H1 (cell line): Measurements from ENCODE around the gene ARHGEF4. TPM values are rescaled to one million over a fixed set of nuclear protein-coding genes. Genes with fewer than 3 reads are reported as not detected.

Source experiments
- ASH2L ChIP-seq: fragments of 200-600, 300-600 bp; sonication (generic); IDR thresholded peaks from one replicate; pipeline ENCODE4 v1.7.1; 2017; ENCODE audit warnings: low read length
- CBX5 ChIP-seq: fragments of 300-800, 300-1000 bp; sonication (generic); IDR thresholded peaks from 2 replicates; pipeline ENCODE4 v1.7.1; 2016; ENCODE audit warnings: antibody characterized with exemption, low read length, low read depth
- CBX8 ChIP-seq: fragments of 300-800, 300-1000 bp; sonication (generic); IDR thresholded peaks from 2 replicates; pipeline ENCODE4 v1.7.1; 2016; ENCODE audit warnings: low read depth, low read length, borderline replicate concordance
- CEBPB ChIP-seq: IDR thresholded peaks from 2 replicates; pipeline ENCODE4 v1.6.1; 2012; ENCODE audit warnings: low read depth, low read length
- CHD2 ChIP-seq: IDR thresholded peaks from 2 replicates; pipeline ENCODE4 v1.6.1; 2012; ENCODE audit warnings: low read length, improper control_type of control experiment
- HDAC6 ChIP-seq: IDR thresholded peaks from one replicate; pipeline ENCODE4 v1.7.1; 2012; ENCODE audit warnings: low read depth, mild to moderate bottlenecking, inconsistent platforms, low read length, moderate library complexity
- KDM1A ChIP-seq: fragments of 200-600, 300-600 bp; sonication (generic); IDR thresholded peaks from 2 replicates; pipeline ENCODE4 v1.7.1; 2016; ENCODE audit warnings: mild to moderate bottlenecking, low read length, borderline replicate concordance
- KDM5A ChIP-seq: fragments of 200-600 bp; IDR thresholded peaks from 2 replicates; pipeline ENCODE4 v1.7.1; 2012; ENCODE audit warnings: mild to moderate bottlenecking, low read length, inconsistent platforms, mixed read lengths
- MAFK ChIP-seq: IDR thresholded peaks from 2 replicates; pipeline ENCODE4 v1.6.1; 2012; ENCODE audit warnings: low read depth, mild to moderate bottlenecking, improper control_type of control experiment, low read length
- POLR2A ChIP-seq, 2 experiments: IDR thresholded peaks; 1 replicate in 1 of 2; 2 replicates in 1 of 2; pipeline ENCODE4 v1.6.1; 2011; ENCODE audit warnings: low read depth in 2 of 2, low read length in 2 of 2, mild to moderate bottlenecking in 2 of 2; ENCODE audit errors: control extremely low read depth in 1 of 2
- POLR2AphosphoS5 ChIP-seq: IDR thresholded peaks from 2 replicates; pipeline ENCODE4 v1.6.1; 2011; ENCODE audit warnings: low read depth, low read length
- SP2 ChIP-seq: IDR thresholded peaks from 2 replicates; pipeline ENCODE4 v1.6.1; 2012; ENCODE audit warnings: mild to moderate bottlenecking, low read length, inconsistent platforms
- SP4 ChIP-seq: IDR thresholded peaks from 2 replicates; pipeline ENCODE4 v1.6.1; 2012; ENCODE audit warnings: low read length, inconsistent platforms
- ZNF274 ChIP-seq: IDR thresholded peaks from 2 replicates; pipeline ENCODE4 v1.7.0; 2012; ENCODE audit warnings: low read length, borderline replicate concordance; ENCODE audit errors: extremely low read depth
- polyA plus RNA-seq, 7 experiments: library from polyadenylated mRNA; depleted of rRNA in 3 of 7; stranded (reverse) in 5 of 7; unstranded in 2 of 7; fragments of >200 nt in 5 of 7; fragments of 200-250 nt in 2 of 7; gene quantifications; 1 replicate in 5 of 7; 2 replicates in 1 of 7; 4 replicates in 1 of 7; pipeline versions ENCODE4 v1.2.1 to v1.2.3, GENCODE V29; 2011 to 2013; ENCODE audit warnings: missing spikeins in 2 of 7, mixed read lengths in 2 of 7
- total RNA-seq: library from RNA; stranded (reverse); fragmentation: NEBNext Ultra II Directional; extraction: Animal tissue kit (Norgen Biotek cat#: 25700); gene quantifications from 2 replicates; pipeline ENCODE4 v1.2.1, GENCODE V29; 2021
- TF ChIP-seq, protein P1 (sequence below): fragments of 300-600 bp; sonication (generic); IDR thresholded peaks from 2 replicates; pipeline ENCODE4 v1.7.1; 2012; ENCODE audit warnings: low read length, moderate library complexity, mild to moderate bottlenecking, inconsistent platforms; ENCODE audit not compliant: insufficient replicate concordance

ARHGEF4 gene
- total and polyA plus RNA-seq, 2 of the 8 experiments (the other 6 are each of a cell fraction or from before 2014, with no cell fraction given) = 10.6 to 14.6 TPM

GRCh38 chr2:130878316-130878715, 41.6 kb downstream of the ARHGEF4 start (continued):
- TF ChIP-seq, protein P1, sequence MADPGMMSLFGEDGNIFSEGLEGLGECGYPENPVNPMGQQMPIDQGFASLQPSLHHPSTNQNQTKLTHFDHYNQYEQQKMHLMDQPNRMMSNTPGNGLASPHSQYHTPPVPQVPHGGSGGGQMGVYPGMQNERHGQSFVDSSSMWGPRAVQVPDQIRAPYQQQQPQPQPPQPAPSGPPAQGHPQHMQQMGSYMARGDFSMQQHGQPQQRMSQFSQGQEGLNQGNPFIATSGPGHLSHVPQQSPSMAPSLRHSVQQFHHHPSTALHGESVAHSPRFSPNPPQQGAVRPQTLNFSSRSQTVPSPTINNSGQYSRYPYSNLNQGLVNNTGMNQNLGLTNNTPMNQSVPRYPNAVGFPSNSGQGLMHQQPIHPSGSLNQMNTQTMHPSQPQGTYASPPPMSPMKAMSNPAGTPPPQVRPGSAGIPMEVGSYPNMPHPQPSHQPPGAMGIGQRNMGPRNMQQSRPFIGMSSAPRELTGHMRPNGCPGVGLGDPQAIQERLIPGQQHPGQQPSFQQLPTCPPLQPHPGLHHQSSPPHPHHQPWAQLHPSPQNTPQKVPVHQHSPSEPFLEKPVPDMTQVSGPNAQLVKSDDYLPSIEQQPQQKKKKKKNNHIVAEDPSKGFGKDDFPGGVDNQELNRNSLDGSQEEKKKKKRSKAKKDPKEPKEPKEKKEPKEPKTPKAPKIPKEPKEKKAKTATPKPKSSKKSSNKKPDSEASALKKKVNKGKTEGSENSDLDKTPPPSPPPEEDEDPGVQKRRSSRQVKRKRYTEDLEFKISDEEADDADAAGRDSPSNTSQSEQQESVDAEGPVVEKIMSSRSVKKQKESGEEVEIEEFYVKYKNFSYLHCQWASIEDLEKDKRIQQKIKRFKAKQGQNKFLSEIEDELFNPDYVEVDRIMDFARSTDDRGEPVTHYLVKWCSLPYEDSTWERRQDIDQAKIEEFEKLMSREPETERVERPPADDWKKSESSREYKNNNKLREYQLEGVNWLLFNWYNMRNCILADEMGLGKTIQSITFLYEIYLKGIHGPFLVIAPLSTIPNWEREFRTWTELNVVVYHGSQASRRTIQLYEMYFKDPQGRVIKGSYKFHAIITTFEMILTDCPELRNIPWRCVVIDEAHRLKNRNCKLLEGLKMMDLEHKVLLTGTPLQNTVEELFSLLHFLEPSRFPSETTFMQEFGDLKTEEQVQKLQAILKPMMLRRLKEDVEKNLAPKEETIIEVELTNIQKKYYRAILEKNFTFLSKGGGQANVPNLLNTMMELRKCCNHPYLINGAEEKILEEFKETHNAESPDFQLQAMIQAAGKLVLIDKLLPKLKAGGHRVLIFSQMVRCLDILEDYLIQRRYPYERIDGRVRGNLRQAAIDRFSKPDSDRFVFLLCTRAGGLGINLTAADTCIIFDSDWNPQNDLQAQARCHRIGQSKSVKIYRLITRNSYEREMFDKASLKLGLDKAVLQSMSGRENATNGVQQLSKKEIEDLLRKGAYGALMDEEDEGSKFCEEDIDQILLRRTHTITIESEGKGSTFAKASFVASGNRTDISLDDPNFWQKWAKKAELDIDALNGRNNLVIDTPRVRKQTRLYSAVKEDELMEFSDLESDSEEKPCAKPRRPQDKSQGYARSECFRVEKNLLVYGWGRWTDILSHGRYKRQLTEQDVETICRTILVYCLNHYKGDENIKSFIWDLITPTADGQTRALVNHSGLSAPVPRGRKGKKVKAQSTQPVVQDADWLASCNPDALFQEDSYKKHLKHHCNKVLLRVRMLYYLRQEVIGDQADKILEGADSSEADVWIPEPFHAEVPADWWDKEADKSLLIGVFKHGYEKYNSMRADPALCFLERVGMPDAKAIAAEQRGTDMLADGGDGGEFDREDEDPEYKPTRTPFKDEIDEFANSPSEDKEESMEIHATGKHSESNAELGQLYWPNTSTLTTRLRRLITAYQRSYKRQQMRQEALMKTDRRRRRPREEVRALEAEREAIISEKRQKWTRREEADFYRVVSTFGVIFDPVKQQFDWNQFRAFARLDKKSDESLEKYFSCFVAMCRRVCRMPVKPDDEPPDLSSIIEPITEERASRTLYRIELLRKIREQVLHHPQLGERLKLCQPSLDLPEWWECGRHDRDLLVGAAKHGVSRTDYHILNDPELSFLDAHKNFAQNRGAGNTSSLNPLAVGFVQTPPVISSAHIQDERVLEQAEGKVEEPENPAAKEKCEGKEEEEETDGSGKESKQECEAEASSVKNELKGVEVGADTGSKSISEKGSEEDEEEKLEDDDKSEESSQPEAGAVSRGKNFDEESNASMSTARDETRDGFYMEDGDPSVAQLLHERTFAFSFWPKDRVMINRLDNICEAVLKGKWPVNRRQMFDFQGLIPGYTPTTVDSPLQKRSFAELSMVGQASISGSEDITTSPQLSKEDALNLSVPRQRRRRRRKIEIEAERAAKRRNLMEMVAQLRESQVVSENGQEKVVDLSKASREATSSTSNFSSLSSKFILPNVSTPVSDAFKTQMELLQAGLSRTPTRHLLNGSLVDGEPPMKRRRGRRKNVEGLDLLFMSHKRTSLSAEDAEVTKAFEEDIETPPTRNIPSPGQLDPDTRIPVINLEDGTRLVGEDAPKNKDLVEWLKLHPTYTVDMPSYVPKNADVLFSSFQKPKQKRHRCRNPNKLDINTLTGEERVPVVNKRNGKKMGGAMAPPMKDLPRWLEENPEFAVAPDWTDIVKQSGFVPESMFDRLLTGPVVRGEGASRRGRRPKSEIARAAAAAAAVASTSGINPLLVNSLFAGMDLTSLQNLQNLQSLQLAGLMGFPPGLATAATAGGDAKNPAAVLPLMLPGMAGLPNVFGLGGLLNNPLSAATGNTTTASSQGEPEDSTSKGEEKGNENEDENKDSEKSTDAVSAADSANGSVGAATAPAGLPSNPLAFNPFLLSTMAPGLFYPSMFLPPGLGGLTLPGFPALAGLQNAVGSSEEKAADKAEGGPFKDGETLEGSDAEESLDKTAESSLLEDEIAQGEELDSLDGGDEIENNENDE = no peak
- no peak for TF ChIP-seq HDAC6
- no peak for TF ChIP-seq CBX8
- no peak for TF ChIP-seq SP4
- TF ChIP-seq MAFK = no peak
- no peak for TF ChIP-seq ASH2L
- TF ChIP-seq CBX5 = no peak
- no peak for TF ChIP-seq POLR2AphosphoS5
- no peak for TF ChIP-seq KDM5A
- no peak for TF ChIP-seq CEBPB
- TF ChIP-seq KDM1A = no peak
- TF ChIP-seq SP2 = no peak
- no peak for TF ChIP-seq POLR2A (IDR thresholded peaks at IDR 0.05; ENCODE audit: control extremely low read depth in 1 of 2, low read depth in 2 of 2, low read length in 2 of 2)
- TF ChIP-seq ZNF274 = no peak
- TF ChIP-seq CHD2 = no peak
